Measurements from ENCODE around the gene SLC6A7. TPM values are rescaled to one million over a fixed set of nuclear protein-coding genes. Genes with fewer than 3 reads are reported as not detected.

SLC6A7 gene
- total and polyA plus RNA-seq, 12 donors = not detected

- Histone ChIP-seq H3K36me3 (replicated peaks in 1 of 2) (no peaks in the 10 kb centered on the region), H3K4me1 (replicated peaks in 1 of 2) (no peaks in the 10 kb centered on the region), H3K27me3 (peaks cover 15% of the 10 kb centered on the region), H3K9me3 (replicated peaks in 1 of 3) (no peaks in the 10 kb centered on the region), H3K27ac (peak overlapping the region in 1 of 5 donors; percentile 16), H3K4me3 (no peak overlapping the region)
- intact Hi-C loops (cut with DNase I) = loop anchor here (5.0 to 10.0 kb wide), 5 partner anchors 48 to 273 kb away; no protein-coding TSS in a partner anchor
- WGBS, 4 donors = 68 to 80% (median 73%) methylated on average over 5 to 6 of the region's 6 CpGs
- no peak for DNase-seq
- no peak for TF ChIP-seq POLR2A (IDR thresholded peaks at IDR 0.05)
- TF ChIP-seq CTCF (IDR thresholded peaks at IDR 0.05) = no peak
Observed at GRCh38 chr5:150164211-150164980, 25.5 kb upstream of the SLC6A7 start.

GRCh38 chr5:150166037-150166649 is 23.7 kb upstream of the SLC6A7 start:
- Histone ChIP-seq H3K4me3 (no peak overlapping the region), H3K36me3 (replicated peaks in 1 of 2) (no peaks in the 10 kb centered on the region), H3K27me3 (peaks cover 15% of the 10 kb centered on the region), H3K27ac (no peak overlapping the region), H3K9me3 (replicated peaks in 1 of 3) (no peaks in the 10 kb centered on the region), H3K4me1 (replicated peaks in 1 of 2) (no peaks in the 10 kb centered on the region)
- intact Hi-C loops (cut with DNase I) = loop anchor here (10.0 kb wide), 2 partner anchors 179 to 269 kb away; no protein-coding TSS in a partner anchor
- 69 to 87% (median 77%) methylated on average over 7 to 27 of the region's 27 CpGs for WGBS, 4 donors
- no peak for DNase-seq
- no peak for TF ChIP-seq CTCF (IDR thresholded peaks at IDR 0.05)
- TF ChIP-seq POLR2A (IDR thresholded peaks at IDR 0.05) = no peak

DNA sequence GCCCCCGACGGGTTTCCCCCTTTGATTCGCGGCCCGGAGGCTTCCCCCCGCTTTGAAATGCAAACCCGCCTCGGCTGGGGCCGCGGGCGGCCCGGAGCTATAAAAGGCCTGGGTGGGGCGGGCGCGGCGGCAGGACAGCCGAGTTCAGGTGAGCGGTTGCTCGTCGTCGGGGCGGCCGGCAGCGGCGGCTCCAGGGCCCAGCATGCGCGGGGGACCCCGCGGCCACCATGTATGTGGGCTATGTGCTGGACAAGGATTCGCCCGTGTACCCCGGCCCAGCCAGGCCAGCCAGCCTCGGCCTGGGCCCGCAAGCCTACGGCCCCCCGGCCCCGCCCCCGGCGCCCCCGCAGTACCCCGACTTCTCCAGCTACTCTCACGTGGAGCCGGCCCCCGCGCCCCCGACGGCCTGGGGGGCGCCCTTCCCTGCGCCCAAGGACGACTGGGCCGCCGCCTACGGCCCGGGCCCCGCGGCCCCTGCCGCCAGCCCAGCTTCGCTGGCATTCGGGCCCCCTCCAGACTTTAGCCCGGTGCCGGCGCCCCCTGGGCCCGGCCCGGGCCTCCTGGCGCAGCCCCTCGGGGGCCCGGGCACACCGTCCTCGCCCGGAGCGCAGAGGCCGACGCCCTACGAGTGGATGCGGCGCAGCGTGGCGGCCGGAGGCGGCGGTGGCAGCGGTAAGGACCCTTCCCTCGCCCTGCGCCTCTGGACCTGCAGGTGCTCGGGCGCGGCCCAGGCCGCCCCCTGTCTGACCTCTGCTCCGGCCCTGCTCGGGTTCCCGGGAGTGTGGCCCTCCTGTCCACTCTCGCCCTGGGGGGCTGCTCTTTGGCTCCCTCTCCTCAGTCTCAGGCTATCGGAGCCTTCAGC is 23.0 kb upstream of the SLC6A7 start, which contains the start of gene CDX1:
Gene CDX1 (plus strand): TSS at position 129 of the 862 bp plus-strand sequence. CDS start 99 bp downstream, at position 228.
- TF ChIP-seq POLR2A (IDR thresholded peaks at IDR 0.05) (no peak), CTCF (IDR thresholded peaks at IDR 0.05) (no peak)
- Histone ChIP-seq H3K27ac (no peak within 1 kb of the TSS), H3K27me3 (peaks cover 15% of the 10 kb centered on the region), H3K9me3 (replicated peaks in 1 of 3) (no peaks in the 10 kb centered on the region), H3K36me3 (replicated peaks in 1 of 2) (no peaks in the 10 kb centered on the region), H3K4me3 (no peak within 1 kb of the TSS), H3K4me1 (replicated peaks in 1 of 2) (no peaks in the 10 kb centered on the region)
- 36 to 60% (median 44%) methylated on average over 1 to 93 of the region's 93 CpGs for WGBS, 4 donors
- DNase-seq = no peak
- intact Hi-C loops (cut with DNase I) = loop anchor here (10.0 kb wide), 2 partner anchors 178 to 268 kb away; no protein-coding TSS in a partner anchor

- intact Hi-C loops (cut with DNase I) = loop anchor here (10.0 kb wide), 2 partner anchors 177 to 267 kb away; no protein-coding TSS in a partner anchor
- H3K36me3 ChIP-seq (replicated peaks in 1 of 2) = no peaks in the 10 kb centered on the region
- H3K9me3 ChIP-seq (replicated peaks in 1 of 3) = no peaks in the 10 kb centered on the region
- H3K4me1 ChIP-seq (replicated peaks in 1 of 2) = no peaks in the 10 kb centered on the region
- no peak overlapping the region for H3K27ac ChIP-seq
- TF ChIP-seq POLR2A (IDR thresholded peaks at IDR 0.05) (no peak), CTCF (IDR thresholded peaks at IDR 0.05) (no peak)
- WGBS, 4 donors = 43 to 81% (median 73%) methylated on average over 10 to 15 of the region's 15 CpGs
- H3K4me3 ChIP-seq = no peak overlapping the region
- peaks cover 15% of the 10 kb centered on the region for H3K27me3 ChIP-seq
- no peak for DNase-seq
Observed at GRCh38 chr5:150167512-150167850, 22.4 kb upstream of the SLC6A7 start.
